Keratinocyte (primary cell): ENCODE measurements around the gene DEFB115. TPM values are rescaled to one million over a fixed set of nuclear protein-coding genes. Genes with fewer than 3 reads are reported as not detected.

ENCODE experiments used
- DNase-seq: peaks from one replicate; pipeline ENCODE4 v3.0.0-alpha.2; 2011; ENCODE audit warnings: low read depth, missing footprints, low spot score
- FAIRE-seq: peaks from 2 replicates; lab custom pipeline; 2011; peaks lifted over from hg19 to GRCh38; lab: Jason Lieb, UNC
- H2AFZ ChIP-seq: 2 replicates; pipeline ENCODE4 v1.6.0; 2012; ENCODE audit warnings: low read length, control low read depth, inconsistent platforms; ENCODE audit not compliant: control insufficient read depth
- H3K27ac ChIP-seq: 2 replicates; pipeline ENCODE4 v1.5.1; 2011; ENCODE audit warnings: low read length; ENCODE audit not compliant: control insufficient read depth, insufficient read depth
- H3K27me3 ChIP-seq: 3 replicates; pipeline ENCODE4 v1.6.0; 2011; ENCODE audit warnings: low read length; ENCODE audit not compliant: control insufficient read depth, insufficient read depth; ENCODE audit errors: extremely low read depth
- H3K36me3 ChIP-seq, 2 experiments: 2 replicates in 1 of 2; 3 replicates in 1 of 2; pipeline ENCODE4 v1.5.1; 2011; ENCODE audit warnings: low read length in 2 of 2, mild to moderate bottlenecking in 1 of 2; ENCODE audit not compliant: control insufficient read depth in 2 of 2, insufficient read depth in 2 of 2; ENCODE audit errors: extremely low read depth in 1 of 2
- H3K4me1 ChIP-seq: 3 replicates; pipeline ENCODE4 v1.5.1; 2011; ENCODE audit warnings: low read length; ENCODE audit not compliant: control insufficient read depth, insufficient read depth; ENCODE audit errors: extremely low read depth
- H3K4me2 ChIP-seq: 3 replicates; pipeline ENCODE4 v1.6.0; 2011; ENCODE audit warnings: low read depth, low read length; ENCODE audit not compliant: control insufficient read depth, insufficient read depth; ENCODE audit errors: extremely low read depth
- H3K4me3 ChIP-seq, 3 experiments: fragments of 200-600 bp in 1 of 3; sonication (generic) in 1 of 3; 2 replicates in 2 of 3; 3 replicates in 1 of 3; pipeline ENCODE4 v1.5.1; 2011 to 2016; ENCODE audit warnings: low read length in 3 of 3, mild to moderate bottlenecking in 3 of 3, control low read depth in 2 of 3, inconsistent platforms in 1 of 3, low read depth in 1 of 3, mixed read lengths in 1 of 3, mixed run types in 1 of 3, moderate library complexity in 1 of 3; ENCODE audit not compliant: control insufficient read depth in 2 of 3, insufficient read depth in 2 of 3; ENCODE audit errors: extremely low read depth in 1 of 3
- H3K79me2 ChIP-seq: 2 replicates; pipeline ENCODE4 v1.6.0; 2012; ENCODE audit warnings: low read length; ENCODE audit not compliant: control insufficient read depth, insufficient read depth
- H3K9ac ChIP-seq: 3 replicates; pipeline ENCODE4 v1.6.0; 2011; ENCODE audit warnings: low read length; ENCODE audit not compliant: control insufficient read depth, insufficient read depth; ENCODE audit errors: extremely low read depth
- H3K9me1 ChIP-seq: 3 replicates; pipeline ENCODE4 v1.6.0; 2011; ENCODE audit warnings: low read length; ENCODE audit not compliant: control insufficient read depth, insufficient read depth; ENCODE audit errors: extremely low read depth
- H3K9me3 ChIP-seq: 2 replicates; pipeline ENCODE4 v1.5.1; 2012; ENCODE audit warnings: low read depth, low read length; ENCODE audit not compliant: control insufficient read depth
- H4K20me1 ChIP-seq: 3 replicates; pipeline ENCODE4 v1.6.0; 2011; ENCODE audit warnings: low read length; ENCODE audit not compliant: control insufficient read depth, insufficient read depth; ENCODE audit errors: extremely low read depth
- CTCF ChIP-seq, 3 experiments: IDR thresholded peaks in 1 of 3; conservative IDR thresholded peaks in 1 of 3; optimal IDR thresholded peaks in 1 of 3; 2 replicates in 2 of 3; 3 replicates in 1 of 3; pipeline versions ENCODE3 to v1.5.1; 2011; ENCODE audit warnings: low read length in 3 of 3, mild to moderate bottlenecking in 3 of 3, moderate library complexity in 2 of 3, control low read depth in 1 of 3, inconsistent platforms in 1 of 3; ENCODE audit not compliant: insufficient read depth in 2 of 3; ENCODE audit errors: extremely low read depth in 1 of 3
- EZH2 ChIP-seq: IDR thresholded peaks from one replicate; pipeline ENCODE4 v1.6.1; 2012; ENCODE audit warnings: inconsistent platforms, mild to moderate bottlenecking, low read length, moderate library complexity
- dilution Hi-C: fragments of 300-500 bp; cut with MboI; formaldehyde crosslinking; loops from one replicate; pipeline ENCODE4 v1.7.0; 2020; ENCODE audit warnings: low sequenced_read_pairs; ENCODE audit not compliant: extremely low pct_ligation_motif_present
- polyA plus RNA-seq, 5 experiments: library from polyadenylated mRNA; depleted of rRNA in 3 of 5; stranded (reverse) in 3 of 5; stranded (forward) in 1 of 5; unstranded in 1 of 5; fragments of >200 nt; gene quantifications; 1 replicate in 1 of 5; 2 replicates in 3 of 5; 3 replicates in 1 of 5; pipeline versions ENCODE4 v1.2.1 to v1.2.3, GENCODE V29; 2011 to 2012; ENCODE audit warnings: missing spikeins in 2 of 5, low read depth in 1 of 5, low replicate concordance in 1 of 5

Gene DEFB115
- polyA plus RNA-seq, 1 donor (not counting 4 experiments of a cell fraction or from before 2014, with no cell fraction given), result not detected

- no peak overlapping the region for H2AFZ ChIP-seq
- no peak overlapping the region for H3K27ac ChIP-seq
- no peak overlapping the region for H3K9ac ChIP-seq
- H3K9me1 ChIP-seq, result no peaks in the 10 kb centered on the region
- DNase-seq (no peak), FAIRE-seq (no peak)
- H4K20me1 ChIP-seq, result no peaks in the 10 kb centered on the region
- no peaks in the 10 kb centered on the region for H3K36me3 ChIP-seq
- no peaks in the 10 kb centered on the region for H3K79me2 ChIP-seq
- no peaks in the 10 kb centered on the region for H3K9me3 ChIP-seq
- TF ChIP-seq EZH2 (no peak), CTCF (optimal IDR thresholded peaks at IDR 0.05 in 1 of 3, IDR thresholded peaks at IDR 0.05 in 1 of 3, conservative IDR thresholded peaks at IDR 0.05 in 1 of 3; ENCODE audit: extremely low read depth in 1 of 3, insufficient read depth in 2 of 3, low read length in 3 of 3) (no peak)
- H3K4me3 ChIP-seq, result no peak overlapping the region
- no peaks in the 10 kb centered on the region for H3K4me1 ChIP-seq
- H3K27me3 ChIP-seq, result no peaks in the 10 kb centered on the region
- dilution Hi-C loops, result no loop called here
- H3K4me2 ChIP-seq, result no peak overlapping the region
Measured at GRCh38 chr20:31256959-31257358, 505 bp upstream of the DEFB115 start.

- H3K27ac ChIP-seq, result no peak overlapping the region
- H3K4me3 ChIP-seq, result no peak overlapping the region
- H3K9ac ChIP-seq, result no peak overlapping the region
- no peaks in the 10 kb centered on the region for H4K20me1 ChIP-seq
- H3K9me1 ChIP-seq, result no peaks in the 10 kb centered on the region
- TF ChIP-seq CTCF (optimal IDR thresholded peaks at IDR 0.05 in 1 of 3, IDR thresholded peaks at IDR 0.05 in 1 of 3, conservative IDR thresholded peaks at IDR 0.05 in 1 of 3; ENCODE audit: extremely low read depth in 1 of 3, insufficient read depth in 2 of 3, low read length in 3 of 3) (peak in 2 of 3 experiments; percentile 35 to 49), EZH2 (no peak)
- no peaks in the 10 kb centered on the region for H3K36me3 ChIP-seq
- H3K4me2 ChIP-seq, result no peak overlapping the region
- no peak overlapping the region for H2AFZ ChIP-seq
- dilution Hi-C loops, result no loop called here
- no peaks in the 10 kb centered on the region for H3K79me2 ChIP-seq
- DNase-seq, result no peak
- no peaks in the 10 kb centered on the region for H3K9me3 ChIP-seq
- no peaks in the 10 kb centered on the region for H3K27me3 ChIP-seq
- no peaks in the 10 kb centered on the region for H3K4me1 ChIP-seq
- no peak for FAIRE-seq
Measured at GRCh38 chr20:31260326-31260932, 3.0 kb downstream of the DEFB115 start.
